Measurements from ENCODE around the gene ZNF451.

The ZNF451 gene

GRCh38 chr6:57205550-57206328, 115.8 kb downstream of the ZNF451 start:
- TF ChIP-seq CTCF (IDR thresholded peaks at IDR 0.05; ENCODE audit: insufficient read depth, low read depth, low read length, missing control alignments), result no peak
- no peak overlapping the region for H3K4me3 ChIP-seq (ENCODE audit: low read depth, low read length)
- no peak for DNase-seq (ENCODE audit: low read depth)

- no peak for TF ChIP-seq CTCF (IDR thresholded peaks at IDR 0.05; ENCODE audit: insufficient read depth, low read depth, low read length, missing control alignments)
- DNase-seq (ENCODE audit: low read depth), result no peak
- no peak overlapping the region for H3K4me3 ChIP-seq (ENCODE audit: low read depth, low read length)
Observed at GRCh38 chr6:57207141-57207540, 117.2 kb downstream of the ZNF451 start.

- no peak for TF ChIP-seq CTCF (IDR thresholded peaks at IDR 0.05; ENCODE audit: insufficient read depth, low read depth, low read length, missing control alignments)
- no peak for DNase-seq (ENCODE audit: low read depth)
- no peak overlapping the region for H3K4me3 ChIP-seq (ENCODE audit: low read depth, low read length)
Observed at GRCh38 chr6:57207872-57208271, 117.9 kb downstream of the ZNF451 start.

- no peak overlapping the region for H3K4me3 ChIP-seq (ENCODE audit: low read depth, low read length)
- no peak for TF ChIP-seq CTCF (IDR thresholded peaks at IDR 0.05; ENCODE audit: insufficient read depth, low read depth, low read length, missing control alignments)
- DNase-seq (ENCODE audit: low read depth), result no peak
Observed at GRCh38 chr6:57209030-57209429, 119.0 kb downstream of the ZNF451 start.

- no peak for TF ChIP-seq CTCF (IDR thresholded peaks at IDR 0.05; ENCODE audit: insufficient read depth, low read depth, low read length, missing control alignments)
- no peak overlapping the region for H3K4me3 ChIP-seq (ENCODE audit: low read depth, low read length)
- no peak for DNase-seq (ENCODE audit: low read depth)
Observed at GRCh38 chr6:57210060-57210459, 120.1 kb downstream of the ZNF451 start.

GRCh38 chr6:57215260-57215659, 125.3 kb downstream of the ZNF451 start:
- no peak overlapping the region for H3K4me3 ChIP-seq (ENCODE audit: low read depth, low read length)
- no peak for DNase-seq (ENCODE audit: low read depth)
- no peak for TF ChIP-seq CTCF (IDR thresholded peaks at IDR 0.05; ENCODE audit: insufficient read depth, low read depth, low read length, missing control alignments)

All from GM12865 (cell line).